HCT116 (cell line): Measurements from ENCODE around the gene R3HDM1. TPM values are rescaled to one million over a fixed set of nuclear protein-coding genes. Genes with fewer than 3 reads are reported as not detected.

Experiments
- ATAC-seq: fragments of 200-7000 bp; cut with Tn5 transposase; 2 replicates; pipeline ENCODE4 v1.9.1; 2020; ENCODE audit warnings: mild to moderate bottlenecking, moderate library complexity
- BruUV-seq: library from RNA; stranded (reverse); fragments of 400-500 nt; replicated peaks from 2 replicates; lab custom pipeline; 2021; lab: Mats Ljungman, UMichigan
- CTCF ChIA-PET: fragments of 300-600 bp; sonication (Branson Sonifier 250); formaldehyde crosslinking; loops from one replicate; lab custom pipeline; 2021; ENCODE audit warnings: antibody characterized with exemption; lab: Charles Lee
- POLR2A ChIA-PET: fragments of 300-600, 350-600 bp; sonication (Branson Sonifier 250); formaldehyde crosslinking; loops from one replicate; lab custom pipeline; 2021; ENCODE audit warnings: antibody characterized with exemption; lab: Charles Lee
- RAD21 ChIA-PET, 2 experiments: fragments of 300-600 bp; sonication (Branson Sonifier 250); formaldehyde crosslinking; loops; one replicate each; lab custom pipeline; 2023; ENCODE audit warnings: low total read pairs in 2 of 2; ENCODE audit not compliant: uncharacterized antibody in 2 of 2, unreplicated experiment in 2 of 2, low non-redundant PET in 1 of 2; lab: Charles Lee
- DNase-seq: peaks from one replicate; pipeline ENCODE4 v3.0.0-alpha.2; 2010; ENCODE audit warnings: low read depth, low spot score
- H2AFZ ChIP-seq: fragments of 200-600 bp; shearing (Covaris generic), sonication (generic); 2 replicates; pipeline ENCODE4 v1.6.1; 2017; ENCODE audit warnings: low read depth, mixed run types, mixed read lengths, antibody characterized with exemption, low read length; ENCODE audit not compliant: poor library complexity, severe bottlenecking
- H3K27ac ChIP-seq: 2 replicates; pipeline ENCODE4 v1.5.1; 2012; ENCODE audit warnings: low read depth, low read length
- H3K27me3 ChIP-seq: fragments of 200-600 bp; sonication (generic); 2 replicates; pipeline ENCODE4 v1.6.1; 2016; ENCODE audit warnings: mixed run types, low read length, mixed read lengths; ENCODE audit not compliant: insufficient read depth
- H3K36me3 ChIP-seq, 2 experiments: fragments of 200-500 bp in 1 of 2; fragments of 200-600 bp in 1 of 2; sonication (Bioruptor generic) in 1 of 2; sonication (generic) in 1 of 2; 2 replicates each; pipeline versions ENCODE4 v1.5.1 to v1.6.1; 2014 to 2016; ENCODE audit warnings: low read length in 2 of 2, inconsistent platforms in 1 of 2, mixed read lengths in 1 of 2, mixed run types in 1 of 2; ENCODE audit not compliant: insufficient read depth in 2 of 2, control insufficient read depth in 1 of 2
- H3K4me1 ChIP-seq, 2 experiments: fragments of 200-600 bp in 1 of 2; sonication (generic) in 1 of 2; 2 replicates each; pipeline versions ENCODE4 v1.5.1 to v1.6.1; 2012 to 2017; ENCODE audit warnings: low read length in 2 of 2, inconsistent platforms in 1 of 2, mild to moderate bottlenecking in 1 of 2, mixed read lengths in 1 of 2, mixed run types in 1 of 2, moderate library complexity in 1 of 2; ENCODE audit not compliant: insufficient read depth in 2 of 2, control insufficient read depth in 1 of 2
- H3K4me2 ChIP-seq: fragments of 200-600 bp; sonication (generic); 2 replicates; pipeline ENCODE4 v1.6.1; 2017; ENCODE audit warnings: mixed run types, low read length, mixed read lengths
- H3K4me3 ChIP-seq, 2 experiments: fragments of 200-600 bp in 1 of 2; sonication (generic) in 1 of 2; replicated peaks in 1 of 2; 2 replicates each; pipeline ENCODE4 v1.5.1; 2011 to 2016; ENCODE audit warnings: low read length in 2 of 2, control low read depth in 1 of 2, low read depth in 1 of 2, mild to moderate bottlenecking in 1 of 2, mixed read lengths in 1 of 2, mixed run types in 1 of 2
- H3K79me2 ChIP-seq: fragments of 200-600 bp; sonication (generic); 2 replicates; pipeline ENCODE4 v1.6.1; 2017; ENCODE audit warnings: mild to moderate bottlenecking, mixed run types, low read length, moderate library complexity, mixed read lengths; ENCODE audit not compliant: insufficient read depth
- H3K9ac ChIP-seq: fragments of 200-600 bp; sonication (generic); 2 replicates; pipeline ENCODE4 v1.6.1; 2016; ENCODE audit warnings: low read length, mixed read lengths
- H3K9me2 ChIP-seq: fragments of 200-600 bp; sonication (generic), shearing (Covaris generic); 2 replicates; pipeline ENCODE4 v1.6.1; 2017; ENCODE audit warnings: mixed run types, mild to moderate bottlenecking, moderate library complexity; ENCODE audit not compliant: insufficient read depth
- H3K9me3 ChIP-seq, 2 experiments: fragments of 200-500 bp in 1 of 2; fragments of 200-600 bp in 1 of 2; sonication (Bioruptor generic) in 1 of 2; sonication (generic) in 1 of 2; 2 replicates each; pipeline ENCODE4 v1.6.1; 2014 to 2017; ENCODE audit warnings: low read length in 2 of 2, mixed read lengths in 2 of 2, inconsistent platforms in 1 of 2, low read depth in 1 of 2, mild to moderate bottlenecking in 1 of 2, mixed run types in 1 of 2, moderate library complexity in 1 of 2; ENCODE audit not compliant: control insufficient read depth in 1 of 2, insufficient read depth in 1 of 2
- H4K20me1 ChIP-seq: fragments of 200-600 bp; sonication (generic), shearing (Covaris generic); 2 replicates; pipeline ENCODE4 v1.6.1; 2017; ENCODE audit warnings: mixed run types, mild to moderate bottlenecking, moderate library complexity; ENCODE audit not compliant: insufficient read depth
- CTCF ChIP-seq, 3 experiments: fragments of 200-600 bp in 1 of 3; sonication (generic) in 1 of 3; IDR thresholded peaks in 2 of 3; conservative IDR thresholded peaks in 1 of 3; 2 replicates each; pipeline ENCODE4 v1.5.1; 2012 to 2017; ENCODE audit warnings: low read depth in 2 of 3, low read length in 2 of 3, antibody characterized with exemption in 1 of 3, borderline replicate concordance in 1 of 3, control low read depth in 1 of 3, mild to moderate bottlenecking in 1 of 3, mixed read lengths in 1 of 3, mixed run types in 1 of 3, moderate library complexity in 1 of 3; ENCODE audit not compliant: insufficient read depth in 1 of 3
- EGR1 ChIP-seq: IDR thresholded peaks from 2 replicates; pipeline ENCODE4 v1.6.1; 2012; ENCODE audit warnings: low read depth
- EZH2 ChIP-seq: fragments of 200-600 bp; sonication (generic); IDR thresholded peaks from 2 replicates; pipeline ENCODE4 v1.6.1; 2017; ENCODE audit warnings: antibody characterized with exemption, mixed run types
- EZH2phosphoT487 ChIP-seq: fragments of 200-600 bp; IDR thresholded peaks from 2 replicates; pipeline ENCODE4 v1.6.1; 2018; ENCODE audit warnings: antibody characterized with exemption, borderline replicate concordance
- JUND ChIP-seq: IDR thresholded peaks from 2 replicates; pipeline ENCODE4 v1.6.1; 2012
- MAX ChIP-seq: IDR thresholded peaks from 2 replicates; pipeline ENCODE4 v1.6.1; 2012
- POLR2A ChIP-seq: IDR thresholded peaks from 2 replicates; pipeline ENCODE4 v1.7.0; 2011; ENCODE audit warnings: borderline replicate concordance; ENCODE audit not compliant: insufficient read depth, insufficient read length; ENCODE audit errors: extremely low read depth
- POLR2AphosphoS5 ChIP-seq: IDR thresholded peaks from 2 replicates; pipeline ENCODE4 v1.6.1; 2011; ENCODE audit warnings: mild to moderate bottlenecking, low read depth, low read length, moderate library complexity
- RAD21 ChIP-seq: IDR thresholded peaks from 2 replicates; pipeline ENCODE4 v1.6.1; 2012; ENCODE audit warnings: low read depth, mild to moderate bottlenecking
- REST ChIP-seq: IDR thresholded peaks from 2 replicates; pipeline ENCODE4 v1.6.1; 2012; ENCODE audit warnings: low read depth
- SIN3A ChIP-seq: IDR thresholded peaks from 2 replicates; pipeline ENCODE4 v1.6.1; 2012; ENCODE audit warnings: low read depth
- SP1 ChIP-seq: IDR thresholded peaks from 2 replicates; pipeline ENCODE4 v1.6.1; 2012; ENCODE audit warnings: low read depth
- SRF ChIP-seq: IDR thresholded peaks from 2 replicates; pipeline ENCODE4 v1.6.1; 2012; ENCODE audit warnings: low read depth
- ZBTB33 ChIP-seq: IDR thresholded peaks from 2 replicates; pipeline ENCODE4 v1.6.1; 2011; ENCODE audit warnings: mild to moderate bottlenecking, low read length, moderate library complexity; ENCODE audit not compliant: insufficient replicate concordance; ENCODE audit errors: extremely low read depth
- ZNF274 ChIP-seq: fragments of 200-500 bp; sonication (Bioruptor generic); IDR thresholded peaks from 2 replicates; pipeline ENCODE4 v1.6.1; 2014; ENCODE audit warnings: mild to moderate bottlenecking, low read depth, low read length, inconsistent platforms
- intact Hi-C: fragments of 100-400 bp; cut with micrococcal nuclease; formaldehyde crosslinking; loops from 2 replicates; pipeline ENCODE4 v1.10.0; 2022
- total RNA-seq: library from RNA; stranded (reverse); gene quantifications from one replicate; pipeline ENCODE4 v1.2.1, GENCODE V29; 2021; ENCODE audit not compliant: unreplicated experiment

The R3HDM1 gene
- total RNA-seq, 1 experiment from 2014 or later: 43.1 TPM

- Histone ChIP-seq H3K9me2 (no peaks in the 10 kb centered on the region), H3K36me3 (peaks cover 41 to 53% of the 10 kb centered on the region in 2 experiments), H3K4me1 (no peaks in the 10 kb centered on the region), H2AFZ (no peak overlapping the region), H3K4me3 (no peak overlapping the region), H3K9ac (no peak overlapping the region), H3K27ac (no peak overlapping the region), H3K9me3 (peaks cover 3 to 10% of the 10 kb centered on the region in 2 experiments; a peak in 2 of 4 replicates), H3K79me2 (0 out of 2 replicates have a peak, but pooled peaks cover 5% of the 10 kb centered on the region), H3K27me3 (no peaks in the 10 kb centered on the region), H3K4me2 (no peak overlapping the region), H4K20me1 (no peaks in the 10 kb centered on the region)
- ATAC-seq (no peak), DNase-seq (no peak)
- intact Hi-C loops: no loop called here
- TSS peak; percentile 6 for BruUV-seq
- CTCF ChIA-PET: interaction anchor here (0.6 kb wide), 1 partner anchor 15 kb away, joined by 3 read pairs; no protein-coding TSS in a partner anchor
- no peak for TF ChIP-seq JUND
- TF ChIP-seq REST: no peak
- TF ChIP-seq ZBTB33: no peak
- TF ChIP-seq RAD21: no peak
- no peak for TF ChIP-seq EZH2
- no peak for TF ChIP-seq SIN3A
- no peak for TF ChIP-seq MAX
- no peak for TF ChIP-seq SRF
- no peak for TF ChIP-seq EGR1
- TF ChIP-seq POLR2A: no peak
- no peak for TF ChIP-seq EZH2phosphoT487
- TF ChIP-seq CTCF (IDR thresholded peaks at IDR 0.05 in 2 of 3, conservative IDR thresholded peaks at IDR 0.05 in 1 of 3; ENCODE audit: borderline replicate concordance in 1 of 3, insufficient read depth in 1 of 3, low read depth in 2 of 3, low read length in 2 of 3): no peak
- no peak for TF ChIP-seq SP1
- no peak for TF ChIP-seq ZNF274
- TF ChIP-seq POLR2AphosphoS5: no peak
- RAD21 ChIA-PET: no interaction called here
- POLR2A ChIA-PET: no interaction called here
Measured at GRCh38 chr2:135756692-135757091, 225.4 kb downstream of the R3HDM1 start.
